ENCODE measurements around the gene SOBP. TPM values are rescaled to one million over a fixed set of nuclear protein-coding genes. Genes with fewer than 3 reads are reported as not detected.

The SOBP gene
- total and polyA plus RNA-seq, 8 donors = 0.58 to 16.9 (median 4.4) TPM

DNA sequence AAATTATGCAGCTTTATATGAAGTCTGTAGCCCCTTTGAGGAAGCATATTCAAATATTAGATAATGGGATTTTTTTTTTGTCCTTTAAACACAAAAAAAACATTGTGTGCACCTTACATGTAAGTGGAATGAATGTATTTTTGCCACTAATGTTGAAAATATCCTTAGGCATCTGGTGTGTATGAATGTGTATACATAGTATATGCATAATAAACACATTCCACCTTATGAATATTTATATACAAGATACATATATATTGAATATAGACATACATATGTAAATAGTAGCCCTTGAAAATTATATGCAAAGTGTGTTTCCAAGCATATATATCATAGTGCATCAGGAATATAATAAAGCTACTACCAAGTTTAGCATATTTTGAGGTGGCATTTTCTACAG lies 94.8 kb downstream of the SOBP start:
- DNase-seq = no peak
- intact Hi-C loops (cut with DNase I; ENCODE audit: low total_unique reads) = no loop called here
- Histone ChIP-seq H3K9me3 (no peaks in the 10 kb centered on the region), H3K4me1 (no peaks in the 10 kb centered on the region), H3K27me3 (no peaks in the 10 kb centered on the region), H3K27ac (no peak overlapping the region), H3K36me3 (no peaks in the 10 kb centered on the region), H3K4me3 (no peak overlapping the region)
- TF ChIP-seq POLR2A (IDR thresholded peaks at IDR 0.05) = no peak
- TF ChIP-seq EP300 (IDR thresholded peaks at IDR 0.05) = no peak
- no peak for TF ChIP-seq POLR2AphosphoS5 (IDR thresholded peaks at IDR 0.05)
- TF ChIP-seq, protein P1, sequence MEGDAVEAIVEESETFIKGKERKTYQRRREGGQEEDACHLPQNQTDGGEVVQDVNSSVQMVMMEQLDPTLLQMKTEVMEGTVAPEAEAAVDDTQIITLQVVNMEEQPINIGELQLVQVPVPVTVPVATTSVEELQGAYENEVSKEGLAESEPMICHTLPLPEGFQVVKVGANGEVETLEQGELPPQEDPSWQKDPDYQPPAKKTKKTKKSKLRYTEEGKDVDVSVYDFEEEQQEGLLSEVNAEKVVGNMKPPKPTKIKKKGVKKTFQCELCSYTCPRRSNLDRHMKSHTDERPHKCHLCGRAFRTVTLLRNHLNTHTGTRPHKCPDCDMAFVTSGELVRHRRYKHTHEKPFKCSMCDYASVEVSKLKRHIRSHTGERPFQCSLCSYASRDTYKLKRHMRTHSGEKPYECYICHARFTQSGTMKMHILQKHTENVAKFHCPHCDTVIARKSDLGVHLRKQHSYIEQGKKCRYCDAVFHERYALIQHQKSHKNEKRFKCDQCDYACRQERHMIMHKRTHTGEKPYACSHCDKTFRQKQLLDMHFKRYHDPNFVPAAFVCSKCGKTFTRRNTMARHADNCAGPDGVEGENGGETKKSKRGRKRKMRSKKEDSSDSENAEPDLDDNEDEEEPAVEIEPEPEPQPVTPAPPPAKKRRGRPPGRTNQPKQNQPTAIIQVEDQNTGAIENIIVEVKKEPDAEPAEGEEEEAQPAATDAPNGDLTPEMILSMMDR (IDR thresholded peaks at IDR 0.05) = no peak

DNA sequence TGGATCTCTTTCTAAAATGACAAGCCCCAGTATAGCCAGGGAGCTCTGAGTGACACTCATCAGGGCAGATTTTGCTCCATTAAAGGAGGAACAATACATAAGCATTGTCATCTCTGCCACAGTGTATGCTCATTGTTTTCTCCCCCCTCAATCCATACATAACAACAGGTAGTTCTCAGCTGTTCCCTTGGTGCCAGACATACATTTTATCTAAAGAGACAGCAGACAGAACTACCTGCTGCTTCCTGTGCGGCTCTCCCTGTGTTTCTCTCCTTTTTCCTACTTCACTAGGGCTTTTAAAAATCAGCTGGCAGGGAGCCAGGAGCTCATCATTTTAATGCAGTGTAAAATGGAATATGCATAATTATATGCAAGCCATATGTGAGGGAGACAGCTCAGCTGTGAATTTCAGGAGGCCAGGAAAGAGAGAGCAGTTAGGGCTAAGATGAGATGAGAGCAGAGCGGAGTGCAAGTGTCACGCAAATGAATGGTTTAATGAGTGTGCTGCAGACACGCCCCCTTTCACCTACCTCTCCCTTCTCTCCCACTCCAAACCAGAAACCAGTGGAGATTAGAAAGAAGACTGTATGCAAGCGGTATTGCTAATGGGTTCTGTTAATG lies 96.0 kb downstream of the SOBP start:
- Histone ChIP-seq H3K27me3 (no peaks in the 10 kb centered on the region), H3K27ac (no peak overlapping the region), H3K4me3 (no peak overlapping the region), H3K4me1 (no peaks in the 10 kb centered on the region), H3K36me3 (no peaks in the 10 kb centered on the region), H3K9me3 (no peaks in the 10 kb centered on the region)
- WGBS, 5 donors = 90 to 94% (median 92%) methylated on average over 5 of the region's 5 CpGs
- peak in 1 of 2 donors; percentile 43 for DNase-seq
- TF ChIP-seq, protein P1 (IDR thresholded peaks at IDR 0.05) = no peak
- TF ChIP-seq POLR2AphosphoS5 (IDR thresholded peaks at IDR 0.05) = no peak
- no peak for TF ChIP-seq EP300 (IDR thresholded peaks at IDR 0.05)
- no peak for TF ChIP-seq POLR2A (IDR thresholded peaks at IDR 0.05)
- intact Hi-C loops (cut with DNase I; ENCODE audit: low total_unique reads) = no loop called here

DNA sequence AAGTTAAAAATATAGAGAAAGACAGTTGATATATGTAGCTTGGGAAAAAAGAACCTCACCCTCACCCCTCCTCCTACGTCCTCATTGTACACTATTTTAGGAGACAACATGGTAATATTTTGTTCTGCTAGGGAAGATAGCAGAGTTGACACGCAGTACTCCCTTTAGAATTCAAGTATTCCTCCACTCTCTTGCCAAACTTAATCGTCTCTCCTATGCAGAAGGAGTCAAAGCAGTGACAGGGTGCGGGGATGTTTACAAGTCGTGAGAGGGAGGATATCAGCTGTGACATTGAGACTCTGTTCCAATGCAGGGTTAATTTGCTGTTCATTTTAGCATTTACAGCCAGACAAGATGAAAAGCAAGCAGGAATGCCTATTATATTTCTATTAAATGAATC lies 97.5 kb downstream of the SOBP start:
- no peak overlapping the region for H3K27ac ChIP-seq
- no peaks in the 10 kb centered on the region for H3K36me3 ChIP-seq
- H3K4me3 ChIP-seq = no peak overlapping the region
- WGBS, 5 donors = 65 to 72% (median 69%) methylated on average over 5 of the region's 5 CpGs
- H3K4me1 ChIP-seq = no peaks in the 10 kb centered on the region
- TF ChIP-seq POLR2A (IDR thresholded peaks at IDR 0.05) (no peak), EP300 (IDR thresholded peaks at IDR 0.05) (no peak)
- TF ChIP-seq, protein P1 (IDR thresholded peaks at IDR 0.05) = no peak
- no peaks in the 10 kb centered on the region for H3K9me3 ChIP-seq
- no peak for DNase-seq
- no peaks in the 10 kb centered on the region for H3K27me3 ChIP-seq
- intact Hi-C loops (cut with DNase I; ENCODE audit: low total_unique reads) = no loop called here

DNA sequence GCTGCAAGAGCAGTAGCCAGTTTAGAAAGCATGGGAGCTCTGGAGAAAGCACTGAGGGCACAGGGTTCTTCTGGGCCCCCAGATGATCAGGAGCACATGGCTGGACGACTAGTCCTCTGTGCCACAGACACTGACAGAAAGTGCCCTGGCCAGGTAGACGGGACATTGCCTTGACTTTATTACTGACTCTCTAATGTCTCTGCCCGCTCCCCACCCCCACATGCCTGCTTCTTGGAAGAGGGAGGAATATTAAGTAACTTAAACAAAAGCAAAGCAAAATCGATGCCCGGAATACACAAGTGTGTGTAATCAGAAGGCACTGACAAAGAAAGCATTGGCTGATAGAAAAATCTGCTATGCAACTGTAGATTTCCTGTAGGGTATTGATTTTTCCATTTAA lies 99.3 kb downstream of the SOBP start:
- 87 to 92% (median 89%) methylated on average over 5 of the region's 5 CpGs for WGBS, 5 donors
- no peak for DNase-seq
- Histone ChIP-seq H3K9me3 (no peaks in the 10 kb centered on the region), H3K4me1 (no peaks in the 10 kb centered on the region), H3K36me3 (no peaks in the 10 kb centered on the region), H3K27ac (no peak overlapping the region), H3K4me3 (no peak overlapping the region), H3K27me3 (no peaks in the 10 kb centered on the region)
- TF ChIP-seq, protein P1 (IDR thresholded peaks at IDR 0.05) = no peak
- intact Hi-C loops (cut with DNase I; ENCODE audit: low total_unique reads) = no loop called here
